Urinary bladder (tissue), 4 donors: ENCODE results near the gene LPCAT1. TPM values are rescaled to one million over a fixed set of nuclear protein-coding genes. Genes with fewer than 3 reads are reported as not detected.
A peak's percentile ranks its signal among the peaks of the same experiment; 100 is the strongest.
"Not testable (repeated sequence)": the region's sequence is repeated elsewhere in the genome, so short reads cannot be mapped to it uniquely, and the experiment has no call there.

Source experiments
- DNase-seq: peaks from one replicate; pipeline ENCODE4 v3.0.0-alpha.2; 2015; ENCODE audit errors: extremely low spot score
- H3K27ac ChIP-seq: one replicate; pipeline ENCODE4 v1.5.1; 2013; ENCODE audit warnings: low read depth, mild to moderate bottlenecking, moderate library complexity
- H3K36me3 ChIP-seq: one replicate; pipeline ENCODE4 v1.6.1; 2013; ENCODE audit warnings: mild to moderate bottlenecking, moderate library complexity; ENCODE audit not compliant: insufficient read depth
- H3K4me1 ChIP-seq: one replicate; pipeline ENCODE4 v1.6.1; 2013; ENCODE audit warnings: mild to moderate bottlenecking, moderate library complexity; ENCODE audit not compliant: insufficient read depth
- H3K4me3 ChIP-seq: one replicate; pipeline ENCODE4 v1.5.1; 2013; ENCODE audit warnings: low read depth, low read length
- WGBS: extraction: QIAGEN DNeasy Blood & Tissue Kit; methylation state at CpG from one replicate; pipeline ENCODE4 v1.1.7; 2013; 5-methylcytosine and 5-hydroxymethylcytosine counted together
- polyA plus RNA-seq: library from polyadenylated mRNA; stranded (reverse); fragments of 200-250 nt; gene quantifications from one replicate; pipeline ENCODE4 v1.2.3, GENCODE V29; 2013
- total RNA-seq: library from RNA; depleted of rRNA; stranded (reverse); fragments of >200 nt; gene quantifications from one replicate; pipeline ENCODE4 v1.2.3, GENCODE V29; 2014
- donor health status: healthy with polysubstance abuse.
- donor health status: healthy.

Gene LPCAT1
- total and polyA plus RNA-seq, 2 donors: 31.4 to 32.9 TPM

DNA sequence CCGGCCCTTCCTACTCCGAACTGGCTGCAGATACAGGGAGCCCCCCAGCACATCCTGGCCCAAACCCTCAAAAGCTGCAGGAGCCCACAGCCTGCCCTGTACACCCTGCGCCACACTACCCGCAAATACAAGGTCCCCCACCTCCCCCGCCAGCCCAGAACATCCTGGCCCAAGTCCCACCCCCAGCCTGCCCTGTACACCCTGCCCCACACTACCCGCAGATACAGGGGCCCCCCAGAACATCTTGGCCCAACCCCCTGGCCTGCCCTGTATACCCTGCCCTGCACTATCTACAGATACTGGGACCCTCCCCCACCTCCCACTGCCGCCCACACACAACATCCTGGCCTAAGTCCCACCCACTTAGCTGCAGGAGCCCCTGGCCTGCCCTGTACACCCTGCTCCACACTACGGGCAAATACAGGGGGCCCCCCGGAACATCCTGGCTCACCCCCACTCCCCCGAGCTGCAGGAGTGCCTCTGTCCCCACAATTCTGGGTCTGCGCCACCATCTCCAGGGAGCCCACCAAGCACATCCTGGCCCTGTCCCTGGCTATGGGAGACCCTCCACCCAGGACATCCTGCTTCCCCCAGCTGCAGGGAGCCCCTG, 8.3 kb downstream of the LPCAT1 start:
- no peak overlapping the region for H3K4me3 ChIP-seq
- H3K4me1 ChIP-seq: no peaks in the 10 kb centered on the region
- DNase-seq: no peak
- H3K36me3 ChIP-seq: no peaks in the 10 kb centered on the region
- H3K27ac ChIP-seq: no peak overlapping the region
- WGBS: 70% methylated on average over 11 of the region's 11 CpGs

DNA sequence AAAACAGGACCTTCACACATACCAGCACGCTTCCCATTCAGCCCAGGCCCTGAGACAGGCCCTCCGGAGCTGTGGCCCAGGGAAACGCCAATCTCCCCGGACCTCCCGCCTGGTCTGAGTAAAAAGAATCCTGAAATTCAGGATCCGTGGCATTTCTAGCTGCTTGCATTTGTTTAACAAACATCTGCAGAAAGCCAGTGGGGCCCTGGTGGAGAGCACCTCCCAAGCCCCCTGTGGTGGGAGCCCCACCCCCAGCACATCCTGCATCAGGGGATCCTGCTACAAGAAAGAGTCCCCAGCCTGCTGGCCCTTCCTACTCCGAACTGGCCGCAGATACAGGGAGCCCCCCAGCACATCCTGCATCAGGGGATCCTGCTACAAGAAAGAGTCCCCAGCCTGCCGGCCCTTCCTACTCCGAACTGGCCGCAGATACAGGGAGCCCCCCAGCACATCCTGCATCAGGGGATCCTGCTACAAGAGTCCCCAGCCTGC, 8.9 kb downstream of the LPCAT1 start:
- peak; percentile 64 for DNase-seq
- H3K27ac ChIP-seq, H3K36me3 ChIP-seq, H3K4me3 ChIP-seq, H3K4me1 ChIP-seq: not testable (repeated sequence)
- 77% methylated on average over 11 of the region's 11 CpGs for WGBS

DNA sequence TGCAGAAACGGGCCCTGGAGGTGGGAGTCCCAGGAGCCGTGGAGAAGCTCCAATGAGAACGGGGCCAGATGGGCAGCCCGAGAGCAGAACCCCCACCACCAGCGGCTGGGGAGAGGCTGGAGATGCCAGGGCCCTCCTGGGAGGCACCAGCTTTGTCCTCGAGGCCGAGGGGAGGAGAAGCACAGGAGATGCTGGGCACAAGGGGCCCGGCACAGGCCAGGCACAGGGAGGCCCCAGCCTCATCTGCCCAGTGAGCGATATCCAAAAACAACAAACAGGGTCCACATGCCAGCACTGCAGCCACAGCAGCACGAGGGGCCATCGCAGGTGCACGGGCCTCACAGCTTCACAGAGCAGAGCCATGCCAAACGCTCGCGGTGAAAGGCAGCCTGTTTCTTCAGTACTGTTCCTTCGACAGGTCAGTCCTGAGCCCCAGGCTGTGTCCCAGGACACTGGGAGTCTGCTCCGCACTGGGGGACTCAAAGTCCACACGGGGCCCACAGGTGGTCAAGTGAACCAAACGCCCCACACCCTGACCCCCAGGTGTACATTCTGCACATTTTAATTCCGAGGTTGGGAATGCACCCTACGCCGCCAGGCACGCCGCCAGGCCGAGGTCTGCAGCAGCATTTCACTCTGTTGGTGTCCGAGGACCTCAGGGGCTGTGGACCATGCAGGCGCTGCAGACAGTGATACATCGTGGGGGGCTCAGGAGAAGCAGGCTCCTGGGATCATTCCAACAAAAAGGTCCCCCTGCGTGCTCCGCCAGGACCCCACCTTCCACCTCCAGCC, 9.5 kb downstream of the LPCAT1 start:
- Histone ChIP-seq H3K4me3 (no peak overlapping the region), H3K4me1 (no peaks in the 10 kb centered on the region), H3K27ac (no peak overlapping the region), H3K36me3 (no peaks in the 10 kb centered on the region)
- DNase-seq: no peak
- 82% methylated on average over 30 of the region's 30 CpGs for WGBS

DNA sequence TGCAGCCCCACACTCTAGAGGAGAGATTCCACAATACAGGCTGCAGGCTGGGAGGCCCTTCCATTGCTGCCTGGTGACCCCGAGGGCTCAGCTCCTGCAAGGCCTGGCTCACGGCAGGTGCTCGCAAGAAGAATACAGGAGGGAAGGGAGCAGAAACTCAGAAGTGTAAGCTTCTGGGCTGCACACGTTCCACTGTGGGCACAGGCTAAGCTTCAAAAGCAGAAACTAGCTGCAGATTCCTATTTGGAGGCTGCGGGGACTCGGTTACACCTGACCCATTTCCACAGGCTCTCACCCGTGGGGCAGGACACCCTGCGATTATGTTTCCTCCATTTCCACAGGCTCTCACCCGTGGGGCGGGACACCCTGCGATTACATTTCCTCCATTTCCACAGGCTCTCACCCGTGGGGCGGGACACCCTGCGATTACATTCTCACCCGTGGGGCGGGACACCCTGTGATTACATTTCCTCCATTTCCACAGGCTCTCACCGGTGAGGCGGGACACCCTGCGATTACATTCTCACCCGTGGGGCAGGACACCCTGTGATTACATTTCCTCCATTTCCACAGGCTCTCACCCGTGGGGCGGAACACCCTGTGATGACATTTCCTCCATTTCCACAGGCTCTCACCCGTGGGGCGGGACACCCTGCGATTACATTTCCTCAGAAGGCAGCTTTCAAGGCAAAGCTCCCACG, 10.3 kb downstream of the LPCAT1 start:
- H3K27ac ChIP-seq: no peak overlapping the region
- 76% methylated on average over 26 of the region's 26 CpGs for whole genome bisulfite sequencing
- no peak overlapping the region for H3K4me3 ChIP-seq
- DNase-seq: no peak
- H3K36me3 ChIP-seq: no peaks in the 10 kb centered on the region
- H3K4me1 ChIP-seq: no peaks in the 10 kb centered on the region

DNA sequence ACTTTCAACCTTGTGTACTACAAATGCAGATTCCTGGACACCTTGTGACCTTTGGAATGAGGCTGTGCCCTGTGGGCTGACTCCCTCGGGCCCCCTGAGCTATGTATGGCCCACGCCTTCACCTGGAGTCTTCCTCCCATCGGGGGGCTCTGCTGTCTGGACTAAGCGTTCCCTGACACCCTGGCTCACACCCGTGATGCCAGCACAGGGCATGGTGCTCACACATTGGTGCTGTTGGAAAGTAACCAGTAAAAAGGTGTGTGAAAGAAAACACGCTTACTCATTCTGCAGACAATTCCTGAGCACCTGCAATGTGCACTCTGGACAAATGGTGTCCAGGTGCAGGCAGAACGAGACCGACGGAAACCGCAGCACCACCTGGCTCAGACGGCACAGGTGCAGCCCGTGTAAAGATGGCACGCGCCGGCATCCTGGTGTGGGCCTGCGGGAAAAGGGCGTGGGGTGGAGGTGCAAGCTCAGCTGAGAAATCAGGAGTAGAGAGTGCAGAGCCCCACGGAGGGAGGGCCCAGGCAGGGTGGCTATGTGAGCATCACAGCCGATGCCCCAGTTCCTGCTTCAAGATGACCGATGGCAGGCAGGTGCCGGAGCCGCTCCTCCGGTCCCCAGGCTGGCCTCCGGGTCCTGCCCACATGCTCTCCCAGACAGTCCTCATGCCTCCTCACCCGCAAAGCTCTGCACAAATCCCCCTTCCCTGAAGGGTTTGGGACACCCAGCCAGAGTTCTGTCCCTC, 11.0 kb downstream of the LPCAT1 start:
- WGBS: 91% methylated on average over 25 of the region's 25 CpGs
- Histone ChIP-seq H3K27ac (no peak overlapping the region), H3K4me1 (no peaks in the 10 kb centered on the region), H3K4me3 (no peak overlapping the region), H3K36me3 (no peaks in the 10 kb centered on the region)
- DNase-seq: no peak

DNA sequence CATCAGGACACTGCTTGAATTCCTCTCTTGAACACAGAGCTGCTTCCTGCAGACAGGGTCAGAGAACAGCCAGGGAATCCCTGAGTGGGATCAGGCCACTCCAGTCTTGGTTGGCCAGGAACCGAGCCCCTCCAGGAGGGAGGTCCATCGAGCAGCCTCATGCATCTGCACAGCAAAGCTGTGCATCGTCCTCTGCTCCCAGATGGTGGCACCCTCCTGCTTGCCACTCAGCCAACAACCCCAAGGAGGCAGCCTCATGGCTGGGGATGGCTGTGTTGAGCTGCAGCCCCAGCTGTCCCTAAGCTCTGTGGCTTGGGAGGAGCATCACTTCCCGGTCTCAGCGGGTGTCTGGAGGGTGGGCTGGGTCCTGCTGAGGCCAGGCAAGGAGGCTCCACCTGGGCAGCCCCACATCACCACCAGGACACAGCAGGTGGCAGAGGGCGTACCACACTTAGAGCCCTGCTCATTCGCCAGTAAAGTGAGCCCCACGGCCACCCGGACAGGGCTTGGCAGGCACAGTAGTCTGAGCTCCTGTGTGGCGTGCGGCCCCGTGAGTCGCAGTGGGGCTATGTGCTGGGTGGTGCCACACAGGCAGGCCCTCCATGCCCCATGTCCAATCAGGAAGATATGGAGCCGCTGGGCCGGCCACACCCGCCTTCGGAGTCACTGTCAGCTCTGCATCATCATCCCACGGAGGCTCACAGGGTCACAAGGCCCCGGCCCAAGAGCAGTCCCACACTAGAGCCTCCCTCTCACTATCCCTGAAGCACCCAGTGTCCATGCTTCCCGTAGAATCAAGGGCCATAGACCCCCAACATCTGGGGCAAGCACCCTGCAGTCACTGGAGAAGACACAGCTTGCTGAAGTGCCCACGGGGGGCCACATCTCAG, 11.9 kb downstream of the LPCAT1 start:
- H3K36me3 ChIP-seq: no peaks in the 10 kb centered on the region
- WGBS: 83% methylated on average over 21 of the region's 21 CpGs
- no peak for DNase-seq
- H3K4me3 ChIP-seq: no peak overlapping the region
- H3K4me1 ChIP-seq: no peaks in the 10 kb centered on the region
- no peak overlapping the region for H3K27ac ChIP-seq

DNA sequence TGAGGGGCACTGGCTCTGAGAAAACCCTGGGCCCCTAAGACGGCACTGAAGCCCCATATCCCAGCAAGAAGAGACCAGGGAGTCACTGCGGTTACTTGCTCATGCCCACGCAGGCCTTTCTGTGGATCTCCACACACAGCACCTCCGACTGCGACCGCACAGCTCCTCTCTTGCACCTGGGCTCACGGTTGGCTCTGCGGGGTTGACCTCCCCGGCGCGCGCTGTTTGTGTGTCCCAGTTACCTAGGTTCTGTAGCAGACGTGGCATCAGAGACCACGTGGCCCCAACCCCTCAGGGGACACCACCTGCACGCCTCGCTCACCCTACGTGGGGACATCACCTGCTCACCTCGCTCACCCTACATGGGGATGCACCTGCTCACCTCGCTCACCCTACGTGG, 12.7 kb downstream of the LPCAT1 start:
- DNase-seq: no peak
- WGBS: 95% methylated on average over 20 of the region's 20 CpGs

DNA sequence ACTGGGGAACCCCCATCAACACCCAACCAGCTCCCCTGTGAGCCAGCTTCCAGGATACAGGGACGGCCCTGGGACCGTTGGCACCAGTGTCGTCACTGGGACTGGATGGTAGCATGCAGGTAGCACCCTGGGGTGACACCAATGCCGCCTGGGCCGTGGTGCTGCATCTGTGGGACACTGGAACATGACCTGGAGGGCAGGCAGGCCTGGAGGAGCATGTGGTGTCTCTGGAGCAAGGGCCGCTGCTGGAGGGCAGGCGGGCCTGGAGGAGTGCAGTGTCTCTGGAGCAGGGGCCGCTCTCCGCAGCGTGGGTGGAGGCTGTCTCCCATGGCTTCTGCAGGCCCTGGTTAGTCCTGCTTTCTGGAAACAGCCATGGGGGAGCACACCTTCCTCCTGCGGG, 13.1 kb downstream of the LPCAT1 start:
- DNase-seq: no peak
- Histone ChIP-seq H3K4me3 (no peak overlapping the region), H3K36me3 (no peaks in the 10 kb centered on the region), H3K27ac (no peak overlapping the region), H3K4me1 (no peaks in the 10 kb centered on the region)
- WGBS: 92% methylated on average over 11 of the region's 11 CpGs

More for the DNA sequence above, 12.7 kb downstream of the LPCAT1 start:
- H3K36me3 ChIP-seq: no peaks in the 10 kb centered on the region
- H3K27ac ChIP-seq: no peak overlapping the region
- no peaks in the 10 kb centered on the region for H3K4me1 ChIP-seq
- H3K4me3 ChIP-seq: no peak overlapping the region

DNA sequence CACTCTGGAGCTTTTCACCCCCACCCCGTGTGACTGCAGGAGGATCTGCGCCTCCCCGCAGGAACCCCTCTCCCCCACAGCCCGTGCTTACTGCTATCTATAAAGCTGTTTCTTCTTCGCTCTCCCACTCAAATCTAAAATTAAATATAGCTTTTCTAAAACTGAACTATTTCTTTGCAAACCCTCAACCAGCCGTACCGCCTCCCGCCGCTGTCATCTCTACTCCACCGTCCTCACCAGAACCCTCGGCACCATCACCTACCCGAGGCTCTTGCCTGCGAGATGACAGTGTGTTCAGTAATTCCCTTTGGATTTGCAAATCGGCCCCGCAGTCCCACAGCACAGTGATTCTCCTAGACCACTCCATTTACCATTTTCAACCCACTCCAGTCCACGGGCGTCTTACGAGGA, 13.6 kb downstream of the LPCAT1 start:
- Histone ChIP-seq H3K4me3 (no peak overlapping the region), H3K27ac (no peak overlapping the region), H3K4me1 (no peaks in the 10 kb centered on the region), H3K36me3 (no peaks in the 10 kb centered on the region)
- WGBS: 90% methylated on average over 18 of the region's 18 CpGs
- no peak for DNase-seq

DNA sequence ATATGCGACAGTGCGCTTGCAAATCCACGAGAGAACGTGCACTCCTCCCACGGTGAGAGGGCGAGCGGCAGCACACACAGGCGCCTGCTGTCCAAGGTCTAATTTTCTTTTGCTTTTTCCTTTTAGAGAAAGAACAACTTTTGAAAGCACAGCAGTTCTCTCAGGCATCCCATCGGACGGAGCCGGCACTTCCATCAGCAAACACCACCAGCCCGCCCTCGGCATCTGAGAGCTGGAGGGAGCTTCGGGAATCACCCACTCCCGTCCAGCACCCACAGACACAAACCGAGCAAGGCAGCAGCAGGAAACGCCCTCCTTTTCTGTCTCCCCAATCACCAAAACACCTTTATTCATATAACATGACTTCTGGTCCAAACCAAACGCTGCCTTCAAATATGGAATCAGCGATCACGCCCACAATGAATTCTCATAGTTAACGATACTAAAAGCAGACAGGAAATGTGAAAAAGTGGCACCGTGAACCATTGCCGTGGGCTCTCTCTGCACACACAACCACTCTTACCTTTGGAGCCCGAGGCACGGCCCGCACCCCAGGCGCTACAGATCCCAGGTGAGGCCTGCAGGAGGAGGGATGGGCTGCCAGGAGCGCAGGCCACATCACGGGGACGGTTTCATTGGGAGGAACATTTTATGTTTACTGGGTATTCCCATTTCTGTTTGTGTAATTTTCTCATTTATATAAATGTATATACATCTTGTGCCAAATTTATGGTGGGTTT, 14.2 kb downstream of the LPCAT1 start:
- Histone ChIP-seq H3K4me1 (no peaks in the 10 kb centered on the region), H3K4me3 (no peak overlapping the region), H3K36me3 (no peaks in the 10 kb centered on the region), H3K27ac (no peak overlapping the region)
- DNase-seq: no peak
- WGBS: 92% methylated on average over 30 of the region's 30 CpGs

DNA sequence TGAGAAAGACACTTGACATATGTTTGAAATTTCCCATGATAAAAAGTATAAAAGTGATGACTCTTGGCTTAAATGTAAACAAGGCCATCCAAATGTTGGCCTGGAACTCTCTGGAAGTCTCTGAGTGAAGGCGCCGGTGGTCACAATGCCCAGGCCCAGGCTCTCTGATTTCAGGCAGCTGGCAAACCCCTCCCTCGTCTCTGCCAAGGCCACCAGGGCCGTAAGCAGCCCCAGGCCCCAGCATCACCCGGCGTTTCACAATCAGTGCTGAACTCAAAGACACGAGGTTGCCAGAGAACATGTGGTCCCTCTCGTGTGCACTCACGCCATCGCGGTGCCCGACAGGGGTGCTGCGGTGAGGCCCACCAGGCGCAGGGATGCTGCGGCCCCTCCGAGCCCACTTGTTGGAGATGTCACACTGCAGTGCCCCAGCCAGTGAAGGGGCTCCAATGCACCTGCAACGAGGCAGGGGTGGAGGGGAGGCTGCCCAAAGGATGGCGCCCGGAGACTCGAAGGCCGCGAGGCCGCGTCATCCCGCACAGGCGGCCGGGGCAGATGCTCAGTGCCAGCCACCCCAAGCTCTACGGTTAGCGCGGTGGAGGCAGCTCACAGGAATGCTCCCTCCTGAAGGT, 15.0 kb downstream of the LPCAT1 start:
- no peak for DNase-seq
- Histone ChIP-seq H3K4me1 (no peaks in the 10 kb centered on the region), H3K4me3 (no peak overlapping the region), H3K36me3 (no peaks in the 10 kb centered on the region), H3K27ac (no peak overlapping the region)
- WGBS: 87% methylated on average over 30 of the region's 30 CpGs
